HCT116 (cell line): Measurements from ENCODE around the gene ERAP2.

Experiments used
- CEBPB ChIP-seq: IDR thresholded peaks from 2 replicates; pipeline ENCODE4 v1.6.1; 2012; ENCODE audit warnings: low read depth
- EZH2phosphoT487 ChIP-seq: fragments of 200-600 bp; IDR thresholded peaks from 2 replicates; pipeline ENCODE4 v1.6.1; 2018; ENCODE audit warnings: antibody characterized with exemption, borderline replicate concordance
- JUND ChIP-seq: IDR thresholded peaks from 2 replicates; pipeline ENCODE4 v1.6.1; 2012
- POLR2AphosphoS5 ChIP-seq: IDR thresholded peaks from 2 replicates; pipeline ENCODE4 v1.6.1; 2011; ENCODE audit warnings: mild to moderate bottlenecking, low read depth, low read length, moderate library complexity
- REST ChIP-seq: IDR thresholded peaks from 2 replicates; pipeline ENCODE4 v1.6.1; 2012; ENCODE audit warnings: low read depth
- TCF7L2 ChIP-seq: IDR thresholded peaks from 2 replicates; pipeline ENCODE4 v1.7.0; 2011; ENCODE audit warnings: borderline replicate concordance, inconsistent platforms; ENCODE audit not compliant: insufficient read depth, insufficient read length; ENCODE audit errors: extremely low read depth
- TF ChIP-seq, protein P1 (sequence below), 3 experiments: fragments of 200-600 bp in 1 of 3; sonication (generic) in 1 of 3; IDR thresholded peaks in 2 of 3; conservative IDR thresholded peaks in 1 of 3; 2 replicates each; pipeline ENCODE4 v1.5.1; 2012 to 2017; ENCODE audit warnings: low read depth in 2 of 3, low read length in 2 of 3, antibody characterized with exemption in 1 of 3, borderline replicate concordance in 1 of 3, control low read depth in 1 of 3, mild to moderate bottlenecking in 1 of 3, mixed read lengths in 1 of 3, mixed run types in 1 of 3, moderate library complexity in 1 of 3; ENCODE audit not compliant: insufficient read depth in 1 of 3

DNA sequence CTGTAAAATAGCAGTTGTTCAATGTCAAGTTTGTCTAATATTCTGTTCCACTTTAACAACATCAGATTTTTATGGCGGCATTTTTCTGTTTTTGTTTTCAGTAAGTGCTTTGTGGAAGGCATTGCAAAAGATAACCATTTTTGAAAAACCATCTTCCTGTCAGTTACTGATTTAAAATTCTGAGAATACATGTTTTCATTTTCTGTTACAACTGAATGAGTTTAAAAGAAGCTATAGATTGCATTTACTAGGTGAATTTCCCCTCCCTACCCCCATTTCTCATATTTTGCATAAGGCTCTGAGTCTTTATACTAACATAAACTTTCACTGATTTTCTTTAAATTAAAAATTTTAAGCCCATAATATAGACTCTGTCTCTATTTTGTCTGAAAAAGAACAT, 4.6 kb upstream of the ERAP2 start:
- no peak for TF ChIP-seq JUND
- TF ChIP-seq TCF7L2: no peak
- no peak for TF ChIP-seq EZH2phosphoT487
- no peak for TF ChIP-seq CEBPB
- no peak for TF ChIP-seq POLR2AphosphoS5
- TF ChIP-seq, protein P1, sequence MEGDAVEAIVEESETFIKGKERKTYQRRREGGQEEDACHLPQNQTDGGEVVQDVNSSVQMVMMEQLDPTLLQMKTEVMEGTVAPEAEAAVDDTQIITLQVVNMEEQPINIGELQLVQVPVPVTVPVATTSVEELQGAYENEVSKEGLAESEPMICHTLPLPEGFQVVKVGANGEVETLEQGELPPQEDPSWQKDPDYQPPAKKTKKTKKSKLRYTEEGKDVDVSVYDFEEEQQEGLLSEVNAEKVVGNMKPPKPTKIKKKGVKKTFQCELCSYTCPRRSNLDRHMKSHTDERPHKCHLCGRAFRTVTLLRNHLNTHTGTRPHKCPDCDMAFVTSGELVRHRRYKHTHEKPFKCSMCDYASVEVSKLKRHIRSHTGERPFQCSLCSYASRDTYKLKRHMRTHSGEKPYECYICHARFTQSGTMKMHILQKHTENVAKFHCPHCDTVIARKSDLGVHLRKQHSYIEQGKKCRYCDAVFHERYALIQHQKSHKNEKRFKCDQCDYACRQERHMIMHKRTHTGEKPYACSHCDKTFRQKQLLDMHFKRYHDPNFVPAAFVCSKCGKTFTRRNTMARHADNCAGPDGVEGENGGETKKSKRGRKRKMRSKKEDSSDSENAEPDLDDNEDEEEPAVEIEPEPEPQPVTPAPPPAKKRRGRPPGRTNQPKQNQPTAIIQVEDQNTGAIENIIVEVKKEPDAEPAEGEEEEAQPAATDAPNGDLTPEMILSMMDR (IDR thresholded peaks at IDR 0.05 in 2 of 3, conservative IDR thresholded peaks at IDR 0.05 in 1 of 3; ENCODE audit: borderline replicate concordance in 1 of 3, insufficient read depth in 1 of 3, low read depth in 2 of 3, low read length in 2 of 3): no peak
- no peak for TF ChIP-seq REST
